Measurements from ENCODE around the gene ZNF678. TPM values are rescaled to one million over a fixed set of nuclear protein-coding genes. Genes with fewer than 3 reads are reported as not detected.
"Not testable (repeated sequence)": the region's sequence is repeated elsewhere in the genome, so short reads cannot be mapped to it uniquely, and the experiment has no call there.

The ZNF678 gene
- polyA plus RNA-seq, 1 donor, result 9.5 TPM

DNA sequence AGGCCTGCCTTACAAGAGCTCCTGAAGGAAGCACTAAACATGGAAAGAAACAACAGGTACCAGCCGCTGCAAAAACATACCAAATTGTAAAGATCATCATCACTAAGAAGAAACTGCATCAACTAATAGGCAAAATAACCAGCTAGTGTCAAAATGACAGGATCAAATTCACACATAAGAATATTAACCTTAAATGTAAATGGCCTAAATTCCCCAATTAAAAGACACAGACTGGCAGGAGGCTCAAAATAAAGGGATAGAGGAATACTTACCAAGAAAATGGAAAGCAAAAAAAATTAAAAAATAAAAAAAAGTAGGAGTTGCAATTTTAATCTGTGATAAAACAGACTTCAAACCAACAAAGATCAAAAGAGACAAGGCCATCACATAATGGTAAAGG, 11.5 kb upstream of the ZNF678 start:
- not testable (repeated sequence) for DNase-seq (ENCODE audit: low read depth)

GRCh38 chr1:227556288-227556687, 7.1 kb upstream of the ZNF678 start:
- DNase-seq (ENCODE audit: low read depth), result no peak

DNA sequence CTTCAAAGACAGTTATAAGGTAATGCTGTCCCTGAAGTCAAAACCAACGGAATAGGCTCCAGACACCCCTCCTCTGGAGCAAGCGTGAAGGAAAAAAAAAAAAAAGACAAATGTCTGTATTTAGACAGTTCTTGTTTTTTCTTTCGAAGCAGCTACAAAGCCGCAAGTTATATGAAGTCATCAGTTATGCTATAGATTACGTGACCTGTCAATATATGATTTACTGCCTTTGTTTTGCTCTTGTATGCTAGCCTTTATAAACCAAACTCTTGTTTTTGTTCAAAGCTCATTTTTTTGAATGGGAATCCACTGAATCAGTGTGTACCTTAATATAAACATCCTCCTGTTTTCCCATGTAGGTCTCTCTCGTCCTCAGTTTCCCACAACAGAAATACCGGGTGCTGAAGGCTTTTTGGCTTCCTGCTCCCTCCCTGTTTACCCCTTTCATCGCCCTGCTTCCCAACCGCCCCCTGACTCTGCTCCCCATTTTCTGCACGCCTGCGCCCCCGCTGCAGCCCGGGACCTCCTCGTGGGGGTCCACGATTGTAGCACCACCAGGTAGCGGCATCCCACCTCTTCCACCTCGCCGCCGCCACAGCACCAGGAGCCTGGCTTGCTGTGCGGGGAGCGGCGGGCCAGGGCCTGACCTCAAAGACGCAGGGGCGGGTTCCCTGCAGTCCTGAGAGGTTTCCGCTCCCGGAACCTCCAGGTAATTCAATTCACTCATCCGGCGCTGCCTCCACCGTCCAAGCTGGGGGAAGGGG, 5.2 kb upstream of the ZNF678 start:
- DNase-seq (ENCODE audit: low read depth), result no peak

DNA sequence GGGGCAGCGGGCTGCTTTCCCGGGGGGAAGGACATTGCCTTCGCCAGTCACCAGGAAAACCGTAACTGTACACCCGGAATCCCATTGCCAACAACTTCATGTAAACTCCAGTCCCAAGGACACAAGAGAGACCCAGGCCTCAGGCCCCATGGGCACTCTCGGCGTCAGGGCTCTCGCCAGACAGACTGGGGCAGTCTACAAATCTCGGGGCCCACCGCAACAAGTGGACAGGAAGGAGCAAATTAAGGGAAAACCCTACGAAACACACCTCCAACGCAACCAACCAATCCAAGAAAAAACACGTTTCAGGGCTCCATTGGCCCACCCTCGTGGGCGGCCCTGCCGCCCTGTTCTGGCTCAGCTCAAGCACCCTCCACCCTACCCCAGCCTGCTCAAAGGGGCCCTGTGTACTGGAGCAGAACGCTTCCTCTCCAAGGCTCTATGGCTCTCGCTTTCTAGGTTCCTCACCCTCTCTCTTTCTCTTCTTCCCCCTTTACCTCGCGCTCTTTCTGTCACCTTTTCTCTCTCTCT, 4.6 kb upstream of the ZNF678 start:
- no peak for DNase-seq (ENCODE audit: low read depth)

DNA sequence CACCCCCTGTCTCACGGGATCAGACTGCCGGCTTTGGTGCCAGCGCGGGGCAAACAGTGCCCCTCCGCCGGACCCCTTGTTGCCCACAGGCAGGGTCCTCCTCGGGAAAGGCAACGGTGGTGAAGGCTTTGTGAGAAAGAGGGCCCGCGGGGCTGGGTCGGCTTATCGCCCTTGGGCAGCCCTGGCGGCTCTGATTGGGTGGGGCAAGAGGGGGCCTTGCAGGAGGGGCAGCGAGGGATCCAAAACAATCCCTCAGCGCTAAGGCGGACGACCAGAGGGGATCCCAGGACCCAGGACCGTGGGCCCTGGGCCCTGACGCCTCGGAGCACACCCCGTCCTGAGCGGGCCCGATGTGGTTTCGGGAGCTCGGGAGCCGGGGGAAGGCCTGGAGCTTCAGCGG, 3.9 kb upstream of the ZNF678 start:
- DNase-seq (ENCODE audit: low read depth), result no peak

DNA sequence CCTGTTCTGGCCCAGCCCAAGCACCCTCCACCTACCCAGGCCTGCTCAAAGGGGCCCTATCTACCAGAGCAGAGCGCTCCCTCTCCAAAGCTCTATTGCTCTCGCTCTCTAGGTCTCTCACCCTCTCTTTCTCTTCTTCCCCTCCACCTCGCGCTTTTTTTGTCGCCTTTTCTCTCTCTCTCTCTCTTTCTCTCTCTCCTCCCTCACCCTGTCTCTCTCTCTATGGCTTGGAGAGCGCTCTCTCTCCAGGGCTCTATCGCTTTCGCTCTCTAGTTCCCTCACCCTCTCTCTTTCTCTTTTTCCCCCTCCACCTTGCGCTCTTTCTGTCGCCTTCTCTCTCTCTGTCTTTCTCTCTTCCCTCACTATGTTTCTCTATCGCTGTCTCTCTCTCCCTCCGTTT, 3.4 kb upstream of the ZNF678 start:
- no peak for DNase-seq (ENCODE audit: low read depth)

DNA sequence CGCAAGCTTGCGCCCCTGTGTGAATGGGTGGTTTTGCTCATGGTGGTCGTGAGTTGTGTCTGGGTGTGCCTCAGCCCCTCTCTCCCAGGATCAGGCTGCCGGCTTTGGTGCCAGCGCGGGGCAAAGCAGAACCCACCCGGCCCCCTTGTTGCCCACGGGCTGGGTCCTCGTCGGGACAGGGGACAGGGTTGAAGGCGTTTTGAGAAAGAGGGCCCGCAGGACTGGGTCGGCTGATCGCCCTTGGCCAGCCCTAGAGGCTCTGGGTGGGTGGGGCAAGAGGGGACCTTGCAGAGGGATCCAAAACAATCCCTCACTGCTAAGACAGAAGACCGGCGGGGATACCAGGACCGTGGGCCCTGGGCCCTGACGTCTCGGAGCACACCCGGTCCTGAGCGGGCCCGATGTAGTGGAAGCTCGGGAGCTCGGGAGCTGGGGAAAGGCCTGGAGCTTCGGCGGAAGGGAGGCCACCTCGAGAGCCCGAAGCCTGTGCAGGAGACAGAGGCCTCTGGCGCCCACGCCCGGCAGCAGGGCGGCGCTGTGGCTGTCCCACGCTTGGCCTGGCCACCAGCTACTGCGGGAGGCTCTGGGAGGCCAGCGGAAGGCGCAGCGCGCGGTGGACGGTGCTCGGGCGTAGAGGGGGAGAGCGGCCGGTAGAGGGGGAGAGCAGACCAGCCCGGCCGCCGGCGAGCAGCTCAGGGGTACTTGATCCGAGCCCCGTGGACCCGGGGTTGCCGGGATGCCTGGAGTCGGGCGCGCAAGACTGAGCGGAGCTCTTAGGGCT, 2.8 kb upstream of the ZNF678 start:
- DNase-seq (ENCODE audit: low read depth), result no peak

- no peak for DNase-seq (ENCODE audit: low read depth)
These were observed 2.0 kb upstream of the ZNF678 start for GRCh38 chr1:227561241-227561907.

- DNase-seq (ENCODE audit: low read depth), result no peak
These were observed 1.3 kb upstream of the ZNF678 start for GRCh38 chr1:227562037-227562436.

DNA sequence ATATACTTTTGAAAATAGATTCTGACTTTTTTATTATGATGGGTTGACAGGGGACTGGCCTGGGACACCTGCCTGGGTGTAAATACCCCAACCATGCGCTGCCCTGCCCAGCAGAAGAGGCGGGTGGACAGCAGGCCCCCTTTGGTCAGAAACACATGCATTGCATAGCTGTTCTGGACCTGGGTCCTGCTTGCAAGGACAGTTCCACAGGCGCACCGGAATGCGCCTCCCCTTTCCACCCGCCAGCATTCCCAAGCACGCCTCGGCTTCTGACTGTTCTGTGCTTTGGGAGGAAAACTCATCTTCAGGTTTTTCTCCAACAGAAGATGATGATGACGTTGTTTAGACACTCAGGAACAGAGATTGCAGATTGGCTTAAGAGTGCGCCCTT, 428 bp upstream of the ZNF678 start:
- DNase-seq (ENCODE audit: low read depth), result no peak

- no peak for DNase-seq (ENCODE audit: low read depth)
These were observed 3.9 kb downstream of the ZNF678 start for GRCh38 chr1:227567256-227567655.

GRCh38 chr1:227568593-227568992, 5.2 kb downstream of the ZNF678 start:
- DNase-seq (ENCODE audit: low read depth), result no peak

- DNase-seq (ENCODE audit: low read depth), result no peak
These were observed 9.4 kb downstream of the ZNF678 start for GRCh38 chr1:227572752-227573151.

DNA sequence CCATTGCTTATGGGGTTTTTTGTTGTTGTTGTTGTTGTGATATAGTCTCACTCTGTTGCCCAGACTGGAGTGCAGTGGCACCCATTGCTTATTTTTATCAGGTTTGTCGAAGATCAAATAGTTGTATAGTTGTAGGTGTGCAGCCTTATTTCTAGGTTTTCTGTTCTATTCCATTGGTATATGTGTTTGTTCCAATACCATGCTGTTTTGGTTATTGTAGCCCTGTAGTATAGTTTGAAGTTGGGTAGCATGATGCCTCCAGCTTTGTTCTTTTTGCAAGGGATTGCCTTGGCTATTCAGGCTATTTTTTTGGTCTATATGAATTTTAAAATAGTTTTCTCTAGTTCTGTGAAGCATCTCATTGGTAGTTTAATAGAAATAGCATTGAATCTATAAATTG, 11.6 kb downstream of the ZNF678 start:
- DNase-seq (ENCODE audit: low read depth), result no peak

DNA sequence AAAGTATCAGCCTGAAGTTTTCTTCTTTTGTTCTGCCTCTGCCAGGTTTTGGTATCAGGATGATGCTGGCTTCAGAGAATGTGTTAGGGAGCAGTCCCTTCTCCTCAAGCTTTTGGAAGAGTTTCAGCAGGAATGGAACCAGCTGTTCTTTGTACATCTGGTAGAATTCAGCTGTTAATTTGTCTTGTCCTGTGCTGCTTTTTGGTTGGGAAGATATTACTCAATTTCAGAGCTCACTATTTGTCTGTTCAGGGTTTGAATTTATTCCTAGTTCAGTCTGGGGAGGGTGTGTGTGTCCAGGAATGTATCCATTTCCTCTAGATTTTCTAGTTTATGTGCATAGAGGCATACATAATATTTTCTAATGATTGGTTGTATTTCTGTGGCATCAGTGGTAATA, 12.8 kb downstream of the ZNF678 start:
- no peak for DNase-seq (ENCODE audit: low read depth)

GRCh38 chr1:227577500-227577899, 14.1 kb downstream of the ZNF678 start:
- DNase-seq (ENCODE audit: low read depth), result no peak

GRCh38 chr1:227583354-227583753, 20.0 kb downstream of the ZNF678 start:
- DNase-seq (ENCODE audit: low read depth), result no peak

- DNase-seq (ENCODE audit: low read depth), result no peak
These were observed 23.4 kb downstream of the ZNF678 start for GRCh38 chr1:227586733-227587132.

- no peak for DNase-seq (ENCODE audit: low read depth)
These were observed 24.6 kb downstream of the ZNF678 start for GRCh38 chr1:227587968-227588367.

DNA sequence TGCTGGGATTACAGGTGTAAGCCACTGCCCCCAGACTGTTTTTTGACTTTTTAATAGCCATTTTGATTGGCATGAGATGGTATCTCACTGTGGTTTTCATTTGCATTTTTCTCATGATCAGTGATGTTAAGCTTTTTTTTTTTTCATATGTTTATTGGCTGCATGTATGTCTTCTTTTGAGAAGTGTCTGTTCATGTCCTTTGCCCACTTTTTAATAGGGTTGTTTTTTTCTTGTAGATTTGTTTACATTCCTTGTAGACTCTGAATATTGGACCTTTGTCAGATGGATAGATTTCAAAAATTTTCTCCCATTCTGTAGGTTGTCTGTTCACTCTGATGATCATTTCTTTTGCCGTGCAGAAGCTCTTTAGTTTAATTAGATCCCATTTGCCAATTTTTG, 25.4 kb downstream of the ZNF678 start:
- not testable (repeated sequence) for DNase-seq (ENCODE audit: low read depth)

DNA sequence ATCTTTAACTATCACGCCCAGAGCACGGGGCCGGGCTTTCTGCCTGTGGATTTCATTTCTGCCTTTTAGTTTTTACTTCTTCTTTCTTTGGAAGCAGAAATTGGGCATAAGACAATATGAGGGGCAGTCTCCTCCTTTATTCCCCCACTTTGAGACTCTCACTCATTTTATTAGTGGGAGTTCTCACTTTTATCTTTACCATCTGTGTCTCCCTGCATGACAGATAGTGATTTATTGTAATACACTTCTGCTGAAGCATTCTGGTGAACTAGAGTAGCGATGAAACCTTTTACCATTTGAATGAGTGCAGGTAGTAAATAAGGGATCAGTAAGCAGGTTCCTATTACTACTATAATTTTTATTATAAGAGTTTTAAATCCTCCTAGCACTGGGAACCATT, 26.4 kb downstream of the ZNF678 start:
- not testable (repeated sequence) for DNase-seq (ENCODE audit: low read depth)

GRCh38 chr1:227596222-227596621, 32.9 kb downstream of the ZNF678 start:
- DNase-seq (ENCODE audit: low read depth), result not testable (repeated sequence)

All from forelimb muscle (tissue), 1 donor.